H7 (cell line): ENCODE results near the gene VSNL1. TPM values are rescaled to one million over a fixed set of nuclear protein-coding genes. Genes with fewer than 3 reads are reported as not detected.
A peak's percentile ranks its signal among the peaks of the same experiment; 100 is the strongest.

ENCODE experiments used
- DNase-seq: peaks from one replicate; pipeline ENCODE4 v3.0.0; 2012
- H3K27me3 ChIP-seq: 2 replicates; pipeline ENCODE4 v1.6.0; 2011; ENCODE audit warnings: mild to moderate bottlenecking, low read length; ENCODE audit not compliant: control insufficient read depth, insufficient read depth
- H3K36me3 ChIP-seq: replicated peaks from 2 replicates; pipeline ENCODE4 v1.5.1; 2011; ENCODE audit warnings: low read length; ENCODE audit not compliant: control insufficient read depth, insufficient read depth
- H3K4me3 ChIP-seq: 2 replicates; pipeline ENCODE4 v1.5.1; 2011; ENCODE audit warnings: low read depth, mild to moderate bottlenecking, control low read depth, low read length, moderate library complexity; ENCODE audit not compliant: insufficient read depth
- total RNA-seq: library from RNA; depleted of rRNA; stranded (reverse); fragments of >200 nt; shearing (Covaris generic); gene quantifications from 2 replicates; pipeline ENCODE4 v1.2.3, GENCODE V29; 2014; rRNA removed

The VSNL1 gene
- 32.8 and 34.8 TPM in 2 replicates for total RNA-seq

DNA sequence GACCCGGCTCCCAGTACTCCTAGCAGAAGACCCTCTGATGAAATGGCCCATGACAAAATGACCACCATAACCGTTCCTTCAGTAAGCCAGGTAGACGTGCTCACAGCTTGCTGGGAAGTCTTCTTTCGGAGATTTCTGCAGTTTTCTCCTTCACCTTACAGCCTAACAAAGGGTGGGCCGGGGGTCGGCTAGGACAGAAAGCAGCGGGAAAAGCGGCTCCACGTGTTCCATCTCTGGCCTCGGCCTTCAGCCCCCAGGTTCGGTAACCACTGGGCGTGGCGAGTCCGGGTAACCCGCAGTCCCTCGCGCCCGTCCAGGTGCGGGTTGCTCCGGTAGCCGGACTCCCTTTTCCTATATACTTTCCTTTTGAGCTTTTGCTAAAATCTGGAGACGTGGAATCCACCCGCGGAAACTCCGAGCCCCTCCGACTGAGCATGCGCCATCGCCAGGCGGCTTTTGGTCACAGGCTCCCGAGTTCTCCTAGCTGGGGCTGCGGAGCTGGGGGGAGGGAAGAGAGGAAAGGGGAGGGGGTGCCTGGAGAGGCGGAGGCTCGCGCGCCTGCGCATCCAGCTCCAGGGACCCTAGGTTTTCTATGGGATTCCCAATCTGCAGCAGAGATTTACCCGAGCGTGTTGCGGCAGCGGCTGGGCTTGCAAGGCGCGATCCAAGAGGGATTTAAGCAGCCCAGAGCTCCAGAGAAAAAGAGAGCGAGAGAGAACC is at the start of gene VSNL1:
TSS of gene VSNL1 (plus strand) at position 604 of the 720 bp plus-strand sequence. CDS start 51,379 bp downstream, outside the sequence.
- Histone ChIP-seq H3K36me3 (no peaks in the 10 kb centered on the region), H3K4me3 (peak within 1 kb of the TSS; percentile 67), H3K27me3 (peaks cover 5% of the 10 kb centered on the region; the same call in 1 of the 2 replicates)
- peak; percentile 88 for DNase-seq

DNA sequence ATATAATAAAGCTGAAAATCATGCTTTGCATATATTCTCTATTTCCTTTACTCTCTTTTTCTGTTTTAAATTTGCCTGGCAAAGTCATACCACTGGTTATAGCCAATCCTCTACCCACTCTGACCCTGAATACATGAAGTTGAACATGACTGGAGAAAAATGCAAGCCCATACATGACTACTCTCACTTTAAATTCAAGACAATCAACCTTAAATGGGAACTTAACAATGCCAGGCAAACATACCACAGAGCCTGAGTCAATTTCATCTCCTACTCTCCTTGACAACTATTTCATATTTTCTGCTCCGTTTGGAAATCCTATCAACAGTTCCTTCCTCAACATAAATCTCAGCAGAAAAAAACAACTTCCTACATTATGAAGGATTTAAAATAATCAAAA is 44.9 kb upstream of the VSNL1 start:
- DNase-seq = no peak
- Histone ChIP-seq H3K27me3 (no peaks in the 10 kb centered on the region), H3K36me3 (no peaks in the 10 kb centered on the region)

DNA sequence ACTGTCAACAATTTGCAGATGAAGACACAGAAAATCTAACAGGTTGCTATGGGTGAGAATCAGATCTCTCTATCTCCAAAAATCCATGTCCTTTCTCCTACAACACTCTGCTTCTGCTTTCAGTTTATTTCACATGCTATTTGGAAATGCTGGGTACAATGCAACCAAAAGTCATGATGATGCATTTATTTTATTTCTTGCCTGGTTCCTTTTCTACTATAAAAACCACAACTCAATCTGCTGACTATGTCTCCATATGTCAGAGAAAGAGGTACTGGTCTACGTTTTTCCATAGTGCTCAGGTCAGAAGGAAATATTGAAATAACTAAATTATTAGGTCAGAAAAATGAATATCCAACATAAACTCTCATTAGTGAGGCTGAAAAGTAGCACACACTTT is 42.8 kb upstream of the VSNL1 start:
- H3K36me3 ChIP-seq = no peaks in the 10 kb centered on the region
- H3K4me3 ChIP-seq = no peak overlapping the region

More for the DNA sequence above, 44.9 kb upstream of the VSNL1 start:
- no peak overlapping the region for H3K4me3 ChIP-seq

DNA sequence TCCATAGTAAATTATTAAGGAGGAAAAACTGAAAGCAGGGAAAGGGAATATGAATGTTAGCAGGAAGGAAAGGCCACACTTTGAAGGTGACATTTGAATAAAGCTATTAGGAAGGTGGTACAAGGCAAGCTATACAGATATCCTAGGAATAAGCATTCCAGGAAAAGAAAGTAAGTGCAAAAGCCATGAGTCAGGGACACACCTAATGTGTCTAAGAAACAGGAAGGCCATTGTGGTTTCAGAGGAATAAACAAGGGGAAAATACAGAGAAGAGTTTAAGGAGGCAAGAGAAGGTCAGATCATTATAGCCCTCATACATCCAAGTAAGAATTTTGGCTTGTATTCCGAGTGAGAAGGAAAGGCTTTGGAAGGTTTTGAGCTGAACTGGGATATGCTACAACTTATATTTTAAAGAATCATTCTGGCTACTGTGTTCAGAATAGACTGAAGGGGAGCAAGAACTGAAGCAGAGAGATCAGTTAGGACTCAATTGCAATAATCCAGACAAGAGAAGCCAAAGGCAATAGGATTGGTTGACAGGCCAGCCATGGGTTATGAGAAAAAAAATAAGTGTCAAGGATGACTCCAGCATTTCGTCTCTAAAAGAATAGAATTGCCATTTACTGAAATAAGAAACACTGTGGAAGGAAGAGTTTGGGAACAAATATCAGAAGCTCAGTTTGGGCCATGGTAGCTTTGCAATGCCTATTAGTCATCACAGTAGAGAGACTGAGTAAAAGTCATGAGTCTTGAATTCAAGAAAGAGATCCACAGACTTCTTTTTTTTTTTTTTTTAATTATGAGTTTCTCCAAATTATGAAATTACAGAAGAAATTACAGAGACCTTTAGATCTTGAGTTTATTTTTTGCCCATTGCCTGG is 33.5 kb upstream of the VSNL1 start:
- Histone ChIP-seq H3K27me3 (no peaks in the 10 kb centered on the region), H3K36me3 (no peaks in the 10 kb centered on the region)
- no peak for DNase-seq

More for the DNA sequence above, 42.8 kb upstream of the VSNL1 start:
- H3K27me3 ChIP-seq = no peaks in the 10 kb centered on the region
- no peak for DNase-seq

DNA sequence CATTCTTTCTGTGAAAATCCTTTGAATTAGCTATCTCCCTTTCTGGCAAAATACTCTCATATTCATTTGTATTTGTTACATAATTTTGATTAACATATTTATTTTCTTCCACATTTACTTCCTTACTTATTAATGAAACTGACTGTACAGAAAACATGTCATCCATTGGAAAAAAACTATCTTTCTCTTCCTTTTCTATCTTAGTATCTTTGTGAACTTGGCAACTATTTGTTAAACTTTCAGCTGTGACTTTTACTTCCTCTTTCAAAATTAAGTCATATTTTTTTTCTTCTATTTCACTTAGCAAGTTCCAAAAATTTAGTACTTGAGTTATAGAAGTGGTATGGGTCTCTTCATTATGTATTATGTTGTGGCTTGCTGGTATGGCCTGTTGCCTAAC is 24.8 kb upstream of the VSNL1 start:
- Histone ChIP-seq H3K27me3 (no peaks in the 10 kb centered on the region), H3K4me3 (no peak overlapping the region), H3K36me3 (no peaks in the 10 kb centered on the region)
- no peak for DNase-seq

More for the DNA sequence above, 33.5 kb upstream of the VSNL1 start:
- no peak overlapping the region for H3K4me3 ChIP-seq

DNA sequence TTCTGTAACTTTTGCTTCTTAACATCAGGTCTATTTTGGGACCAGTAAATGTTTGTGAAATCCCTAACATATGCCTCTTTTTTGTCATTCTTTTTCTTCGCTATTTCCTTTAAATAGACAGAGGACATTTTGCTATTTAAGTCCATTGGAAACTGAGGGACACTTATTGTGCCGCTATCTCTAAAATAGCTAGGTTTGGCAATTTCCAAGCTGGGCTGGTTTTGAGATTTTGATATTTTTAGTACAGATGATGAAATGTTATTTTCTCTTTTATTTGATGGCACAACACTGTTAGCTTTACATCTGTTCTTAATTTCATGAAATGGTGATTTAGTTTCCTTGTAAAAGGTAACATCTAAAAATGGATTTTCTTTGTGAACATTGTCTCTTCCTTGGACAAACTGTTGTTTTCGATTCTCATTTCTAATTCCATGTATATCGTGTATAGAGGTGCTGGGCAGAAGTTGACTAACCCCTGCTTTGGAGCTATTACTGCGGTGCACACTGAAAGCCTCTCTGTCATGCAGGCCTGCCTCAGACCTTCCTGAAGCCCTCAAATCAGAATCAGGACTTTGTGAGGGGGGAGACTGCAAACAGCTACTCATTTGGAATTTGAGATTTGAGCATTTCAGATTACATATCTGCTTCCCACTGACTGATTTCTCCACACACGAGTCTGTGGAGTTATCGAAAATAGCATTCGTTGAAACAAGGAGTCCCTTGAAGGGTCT is 22.9 kb upstream of the VSNL1 start:
- peak; percentile 13 for DNase-seq

DNA sequence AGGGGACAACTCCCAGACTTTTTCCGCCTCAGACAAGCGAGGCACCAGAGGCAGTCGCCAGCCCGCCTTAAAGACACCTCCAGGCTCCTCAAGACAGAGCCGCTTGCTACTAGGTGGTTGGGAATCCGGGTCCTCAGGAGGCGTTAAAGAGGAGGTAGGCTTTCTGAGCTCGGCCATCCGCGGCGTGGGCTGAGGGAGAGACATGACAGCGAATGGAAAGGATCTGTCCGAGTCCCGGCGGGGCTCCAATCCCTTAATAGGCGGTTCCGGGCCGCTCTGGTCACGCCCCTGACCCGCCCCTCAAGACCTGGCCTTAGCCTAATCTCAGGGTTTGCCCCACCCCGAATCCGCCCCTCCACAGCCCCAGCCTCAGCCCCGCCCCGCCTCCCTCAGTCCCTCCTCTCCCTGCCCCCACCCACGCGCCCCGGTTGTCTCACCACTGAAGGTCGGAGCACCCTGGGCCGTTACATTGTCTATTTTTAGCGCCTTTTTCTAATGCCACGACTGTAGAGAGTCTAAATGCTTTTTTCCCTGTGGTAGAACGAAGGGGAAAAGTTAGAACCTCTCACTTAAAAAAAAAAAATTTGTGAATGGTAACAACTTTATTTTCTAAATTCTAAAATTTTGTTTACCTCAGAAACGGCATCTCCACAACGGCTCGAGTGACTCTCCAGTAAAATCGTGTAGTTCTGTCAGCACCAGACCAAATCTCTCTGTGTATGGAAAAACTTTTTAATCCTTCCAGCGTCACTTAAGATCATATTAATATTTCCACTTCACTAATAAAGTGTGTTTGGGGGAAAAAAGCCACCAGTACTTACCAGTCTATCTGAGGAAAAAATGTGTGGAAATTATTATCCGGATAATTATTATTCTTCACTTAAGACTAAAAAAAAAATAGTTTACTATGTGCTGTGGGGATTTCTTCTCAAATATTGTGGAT is 22.0 kb upstream of the VSNL1 start, which contains the start of gene RAD51AP2:
TSS of gene RAD51AP2 (minus strand) at position 229 of the 943 bp plus-strand sequence. CDS start at position 204, 25 bp downstream.
- DNase-seq = peak; percentile 77
- Histone ChIP-seq H3K27me3 (no peaks in the 10 kb centered on the region), H3K36me3 (no peaks in the 10 kb centered on the region), H3K4me3 (peak within 1 kb of the TSS; percentile 60)

More for the DNA sequence above, 22.9 kb upstream of the VSNL1 start:
- Histone ChIP-seq H3K4me3 (peak overlapping the region; percentile 60), H3K36me3 (no peaks in the 10 kb centered on the region), H3K27me3 (no peaks in the 10 kb centered on the region)

DNA sequence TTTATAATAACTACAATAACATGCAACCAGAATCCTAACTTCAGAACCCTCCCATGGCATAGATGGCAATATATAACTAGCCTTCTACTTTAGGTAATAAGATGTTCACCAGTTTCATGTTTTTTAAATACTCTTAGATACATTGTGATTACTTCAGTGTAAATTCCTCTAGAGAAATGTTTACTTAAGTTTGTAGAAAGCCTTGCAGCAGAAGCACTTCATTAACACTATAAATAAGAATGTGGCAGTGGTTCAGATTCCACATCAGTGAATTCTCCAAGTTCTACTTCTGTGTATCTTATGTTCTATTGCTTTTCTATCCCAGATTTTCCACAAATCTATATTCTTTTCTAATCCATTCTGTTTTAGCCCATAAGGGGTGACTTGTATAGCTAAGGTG is 21.0 kb upstream of the VSNL1 start:
- no peaks in the 10 kb centered on the region for H3K36me3 ChIP-seq
- no peaks in the 10 kb centered on the region for H3K27me3 ChIP-seq
- DNase-seq = no peak
- H3K4me3 ChIP-seq = no peak overlapping the region

DNA sequence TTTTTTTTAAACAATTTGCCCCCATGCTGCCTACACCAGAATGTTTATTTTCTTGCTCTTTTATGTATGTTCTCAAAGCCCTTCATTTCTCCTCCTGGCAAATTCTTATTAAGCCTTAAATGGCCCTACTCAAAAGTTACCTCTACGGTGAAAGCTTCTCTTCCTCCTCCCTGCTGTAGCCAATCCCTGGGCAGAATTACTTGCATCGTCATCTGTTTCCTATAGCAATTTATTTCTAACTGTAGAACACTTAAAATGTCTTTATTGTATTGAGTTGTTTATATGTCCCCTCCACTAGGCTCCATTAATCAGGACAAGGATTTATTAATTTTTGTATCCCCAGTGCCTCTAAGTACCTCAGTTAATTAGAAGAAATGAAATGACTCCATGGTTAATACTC is 19.7 kb upstream of the VSNL1 start:
- Histone ChIP-seq H3K4me3 (no peak overlapping the region), H3K36me3 (no peaks in the 10 kb centered on the region), H3K27me3 (no peaks in the 10 kb centered on the region)
- DNase-seq = no peak

DNA sequence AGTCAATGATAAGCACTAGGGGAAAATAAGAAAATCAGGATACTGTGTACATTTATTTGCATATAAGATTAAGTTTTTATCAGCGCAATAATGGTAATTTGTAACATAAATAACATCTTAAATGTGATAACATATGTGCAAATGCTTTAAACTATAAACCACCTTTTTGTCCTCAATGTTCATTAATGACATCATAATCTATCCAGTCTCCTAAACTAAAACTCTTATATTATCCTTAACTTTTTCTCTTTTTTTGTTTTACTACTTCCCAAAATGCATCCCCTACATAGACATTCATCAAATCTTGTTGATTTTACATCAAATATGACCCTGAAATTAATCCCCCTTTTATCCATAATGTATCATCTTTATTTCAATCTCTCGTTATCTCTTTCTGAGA is 18.9 kb upstream of the VSNL1 start:
- Histone ChIP-seq H3K36me3 (no peaks in the 10 kb centered on the region), H3K27me3 (no peaks in the 10 kb centered on the region), H3K4me3 (no peak overlapping the region)
- DNase-seq = no peak

DNA sequence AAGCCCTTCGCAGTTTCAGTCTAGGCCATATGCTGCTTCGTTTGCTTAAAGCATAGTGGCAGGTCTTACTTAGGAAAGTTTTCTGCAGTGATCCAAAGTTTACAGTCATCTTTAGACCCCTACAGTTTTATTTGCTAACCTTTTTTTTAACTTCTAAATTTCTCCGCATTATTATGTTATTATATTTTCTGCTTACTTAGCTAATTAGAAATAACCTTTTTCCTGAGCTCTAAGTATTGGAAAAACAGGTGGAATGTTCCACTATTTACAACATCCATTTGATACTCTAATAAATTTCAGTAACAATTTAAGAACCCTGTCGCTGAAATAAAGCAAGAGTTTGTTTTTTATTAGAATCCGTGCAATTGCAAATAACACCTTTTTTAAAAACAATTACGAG is 18.2 kb upstream of the VSNL1 start:
- no peak overlapping the region for H3K4me3 ChIP-seq
- H3K27me3 ChIP-seq = no peaks in the 10 kb centered on the region
- DNase-seq = no peak
- H3K36me3 ChIP-seq = no peaks in the 10 kb centered on the region

DNA sequence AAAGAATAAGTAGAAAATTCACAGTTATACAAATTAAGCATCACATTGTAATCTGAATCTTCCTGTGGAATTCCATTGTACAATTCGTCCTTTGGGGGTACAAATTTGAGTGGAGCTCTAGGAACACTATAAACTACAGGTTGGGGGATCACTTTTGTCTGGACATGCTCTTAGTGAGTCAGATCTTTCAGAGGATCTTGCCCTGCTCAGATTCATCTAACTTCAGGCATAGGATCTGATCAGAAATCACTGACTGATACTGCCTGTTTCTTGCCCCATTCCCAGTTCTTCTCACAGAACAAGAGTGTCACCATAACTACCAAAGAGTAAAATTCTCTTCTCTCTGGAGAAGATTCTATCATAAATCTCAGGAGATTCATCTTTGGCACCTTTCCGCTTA is 10.7 kb upstream of the VSNL1 start:
- Histone ChIP-seq H3K36me3 (no peaks in the 10 kb centered on the region), H3K4me3 (no peak overlapping the region), H3K27me3 (no peaks in the 10 kb centered on the region)
- no peak for DNase-seq

DNA sequence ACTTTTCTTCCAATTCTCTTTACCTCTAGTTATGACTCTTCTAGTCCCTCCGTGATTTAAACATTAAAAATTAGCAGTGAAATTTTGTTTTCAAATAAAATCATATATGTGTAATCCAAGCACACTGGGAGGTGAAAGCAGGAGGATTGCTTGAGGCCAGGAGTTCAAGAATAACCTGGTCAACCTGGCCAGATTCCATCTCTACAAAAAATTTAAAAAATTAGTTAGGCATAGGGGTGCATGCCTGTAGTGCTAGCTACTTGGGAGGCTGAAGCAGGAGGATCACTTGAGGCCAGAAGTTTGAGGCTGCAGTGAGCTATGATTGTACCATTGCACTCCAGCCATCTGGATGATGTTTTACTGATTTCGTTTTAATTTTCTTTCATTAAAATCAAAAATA is 7.0 kb upstream of the VSNL1 start:
- Histone ChIP-seq H3K36me3 (no peaks in the 10 kb centered on the region), H3K4me3 (no peak overlapping the region), H3K27me3 (peaks cover 5% of the 10 kb centered on the region; the same call in 1 of the 2 replicates)
- DNase-seq = no peak
